Hepatocyte (in vitro differentiated cells): Measurements from ENCODE around the gene ZNF146. TPM values are rescaled to one million over a fixed set of nuclear protein-coding genes. Genes with fewer than 3 reads are reported as not detected.
"Not testable (repeated sequence)": the region's sequence is repeated elsewhere in the genome, so short reads cannot be mapped to it uniquely, and the experiment has no call there.

Source experiments
- DNase-seq: peaks from one replicate; pipeline ENCODE4 v3.0.0-alpha.2; 2016; ENCODE audit warnings: low spot score
- H2AFZ ChIP-seq: fragments of 200-600 bp; sonication (generic); 2 replicates; pipeline ENCODE4 v1.6.0; 2016; ENCODE audit warnings: antibody characterized with exemption, mild to moderate bottlenecking
- H3K27ac ChIP-seq: fragments of 200-600 bp; sonication (generic); 2 replicates; pipeline ENCODE4 v1.5.1; 2016; ENCODE audit warnings: mild to moderate bottlenecking
- H3K27me3 ChIP-seq: fragments of 200-600 bp; sonication (generic); 2 replicates; pipeline ENCODE4 v1.6.1; 2016
- H3K36me3 ChIP-seq: fragments of 200-600 bp; sonication (generic); replicated peaks from 2 replicates; pipeline ENCODE4 v1.5.1; 2016; ENCODE audit warnings: low read depth; ENCODE audit not compliant: insufficient read depth
- H3K4me1 ChIP-seq: fragments of 200-600 bp; sonication (generic); 2 replicates; pipeline ENCODE4 v1.5.1; 2016; ENCODE audit warnings: mild to moderate bottlenecking, moderate library complexity; ENCODE audit not compliant: insufficient read depth
- H3K4me2 ChIP-seq: fragments of 200-600 bp; sonication (generic); 2 replicates; pipeline ENCODE4 v1.6.0; 2016
- H3K4me3 ChIP-seq: fragments of 200-600 bp; sonication (generic); 2 replicates; pipeline ENCODE4 v1.5.1; 2016; ENCODE audit warnings: mild to moderate bottlenecking
- H3K79me2 ChIP-seq: fragments of 200-600 bp; sonication (generic); 2 replicates; pipeline ENCODE4 v1.6.0; 2017; ENCODE audit warnings: mild to moderate bottlenecking
- H3K9me2 ChIP-seq: fragments of 200-600 bp; sonication (generic); replicated peaks from 2 replicates; pipeline ENCODE4 v1.6.0; 2017; ENCODE audit warnings: mild to moderate bottlenecking; ENCODE audit not compliant: insufficient read depth
- H3K9me3 ChIP-seq: fragments of 200-600 bp; sonication (generic); 2 replicates; pipeline ENCODE4 v1.5.1; 2016; ENCODE audit warnings: low read depth, mild to moderate bottlenecking
- H4K20me1 ChIP-seq: fragments of 200-600 bp; sonication (generic); 2 replicates; pipeline ENCODE4 v1.6.0; 2016; ENCODE audit warnings: mild to moderate bottlenecking; ENCODE audit not compliant: insufficient read depth, poor library complexity, severe bottlenecking
- EZH2 ChIP-seq: fragments of 200-600 bp; sonication (generic); IDR thresholded peaks from 2 replicates; pipeline ENCODE4 v1.6.1; 2016; ENCODE audit warnings: antibody characterized with exemption, mild to moderate bottlenecking, borderline replicate concordance
- EZH2phosphoT487 ChIP-seq: fragments of 200-600 bp; sonication (generic); IDR thresholded peaks from one replicate; pipeline ENCODE4 v1.6.1; 2018; ENCODE audit warnings: antibody characterized with exemption, mild to moderate bottlenecking, low read depth, moderate library complexity; ENCODE audit not compliant: unreplicated experiment, severe bottlenecking
- WGBS: methylation state at CpG from one replicate; pipeline ENCODE4 v1.1.6; 2016; ENCODE audit warnings: low lambda C conversion rate; ENCODE audit errors: missing lambda C conversion rate; 5-methylcytosine and 5-hydroxymethylcytosine counted together
- polyA plus RNA-seq: library from polyadenylated mRNA; unstranded; fragments of >200 nt; fragmentation: Nextera tagmentation; extraction: Ambion mirVana; gene quantifications from 2 replicates; pipeline ENCODE4 v1.2.1, GENCODE V29; 2016
- total RNA-seq: library from RNA; depleted of rRNA; stranded (reverse); fragments of >200 nt; gene quantifications from 2 replicates; pipeline ENCODE4 v1.2.3, GENCODE V29; 2014
- TF ChIP-seq, protein P1 (sequence below): fragments of 200-600 bp; sonication (generic); IDR thresholded peaks from 2 replicates; pipeline ENCODE4 v1.5.1; 2016; ENCODE audit warnings: antibody characterized with exemption, mild to moderate bottlenecking; ENCODE audit not compliant: poor library complexity

Gene ZNF146
- total and polyA plus RNA-seq, 2 experiments from 2014 or later: 46.4 to 106 TPM

DNA sequence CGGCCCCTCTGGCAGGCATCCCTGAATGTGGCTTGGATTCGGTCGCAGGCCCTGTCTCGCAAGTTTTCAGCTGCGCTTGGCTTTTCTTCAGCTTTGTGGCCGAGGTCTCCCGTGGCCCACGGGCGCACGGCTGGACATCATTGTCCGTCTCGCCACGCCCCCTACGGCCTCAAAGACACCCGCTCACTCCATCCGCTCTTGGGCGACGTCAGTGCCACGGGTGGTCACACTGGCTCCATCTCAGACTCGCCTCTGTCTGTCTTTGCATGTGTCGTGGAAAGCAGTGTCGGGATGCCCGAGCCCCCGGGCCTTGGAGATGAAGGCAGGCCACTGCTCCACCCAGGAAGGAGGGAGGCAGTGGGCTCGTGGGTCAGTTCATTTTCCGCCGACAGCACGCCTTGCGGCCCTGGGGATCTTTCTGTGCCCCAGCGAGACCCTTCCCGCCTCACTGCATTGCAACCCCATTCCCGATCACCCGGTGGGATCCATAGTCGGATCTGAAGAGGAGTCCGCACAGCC lies 51.0 kb downstream of the ZNF146 start:
- Histone ChIP-seq H3K4me3 (no peak overlapping the region), H4K20me1 (no peaks in the 10 kb centered on the region), H3K36me3 (no peaks in the 10 kb centered on the region), H3K4me1 (no peaks in the 10 kb centered on the region), H3K9me3 (no peaks in the 10 kb centered on the region), H3K27me3 (no peaks in the 10 kb centered on the region), H3K4me2 (no peak overlapping the region), H2AFZ (no peak overlapping the region), H3K27ac (no peak overlapping the region), H3K9me2 (no peaks in the 10 kb centered on the region), H3K79me2 (no peaks in the 10 kb centered on the region)
- no peak for DNase-seq
- 93% methylated on average over 31 of the region's 35 CpGs for WGBS
- TF ChIP-seq, protein P1, sequence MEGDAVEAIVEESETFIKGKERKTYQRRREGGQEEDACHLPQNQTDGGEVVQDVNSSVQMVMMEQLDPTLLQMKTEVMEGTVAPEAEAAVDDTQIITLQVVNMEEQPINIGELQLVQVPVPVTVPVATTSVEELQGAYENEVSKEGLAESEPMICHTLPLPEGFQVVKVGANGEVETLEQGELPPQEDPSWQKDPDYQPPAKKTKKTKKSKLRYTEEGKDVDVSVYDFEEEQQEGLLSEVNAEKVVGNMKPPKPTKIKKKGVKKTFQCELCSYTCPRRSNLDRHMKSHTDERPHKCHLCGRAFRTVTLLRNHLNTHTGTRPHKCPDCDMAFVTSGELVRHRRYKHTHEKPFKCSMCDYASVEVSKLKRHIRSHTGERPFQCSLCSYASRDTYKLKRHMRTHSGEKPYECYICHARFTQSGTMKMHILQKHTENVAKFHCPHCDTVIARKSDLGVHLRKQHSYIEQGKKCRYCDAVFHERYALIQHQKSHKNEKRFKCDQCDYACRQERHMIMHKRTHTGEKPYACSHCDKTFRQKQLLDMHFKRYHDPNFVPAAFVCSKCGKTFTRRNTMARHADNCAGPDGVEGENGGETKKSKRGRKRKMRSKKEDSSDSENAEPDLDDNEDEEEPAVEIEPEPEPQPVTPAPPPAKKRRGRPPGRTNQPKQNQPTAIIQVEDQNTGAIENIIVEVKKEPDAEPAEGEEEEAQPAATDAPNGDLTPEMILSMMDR: no peak
- TF ChIP-seq EZH2phosphoT487: no peak
- TF ChIP-seq EZH2: no peak

GRCh38 chr19:36266375-36266961 lies 51.6 kb downstream of the ZNF146 start:
- Histone ChIP-seq H3K27me3 (no peaks in the 10 kb centered on the region), H3K36me3 (no peaks in the 10 kb centered on the region), H4K20me1 (no peaks in the 10 kb centered on the region), H3K9me3 (no peaks in the 10 kb centered on the region), H2AFZ (no peak overlapping the region), H3K9me2 (no peaks in the 10 kb centered on the region), H3K4me2 (no peak overlapping the region), H3K4me1 (no peaks in the 10 kb centered on the region), H3K4me3 (no peak overlapping the region), H3K27ac (no peak overlapping the region), H3K79me2 (no peaks in the 10 kb centered on the region)
- TF ChIP-seq EZH2 (no peak), EZH2phosphoT487 (no peak)
- TF ChIP-seq, protein P1: no peak
- no peak for DNase-seq
- WGBS: 95% methylated on average over 36 of the region's 50 CpGs

- H3K4me3 ChIP-seq: no peak overlapping the region
- H3K9me2 ChIP-seq: no peaks in the 10 kb centered on the region
- H4K20me1 ChIP-seq: no peaks in the 10 kb centered on the region
- WGBS: 93% methylated on average over 35 of the region's 36 CpGs
- no peak for DNase-seq
- H3K27ac ChIP-seq: no peak overlapping the region
- no peaks in the 10 kb centered on the region for H3K9me3 ChIP-seq
- H3K4me1 ChIP-seq: no peaks in the 10 kb centered on the region
- no peak overlapping the region for H2AFZ ChIP-seq
- no peak overlapping the region for H3K4me2 ChIP-seq
- no peaks in the 10 kb centered on the region for H3K27me3 ChIP-seq
- TF ChIP-seq EZH2phosphoT487 (no peak), EZH2 (no peak)
- TF ChIP-seq, protein P1: no peak
- H3K36me3 ChIP-seq: no peaks in the 10 kb centered on the region
- no peaks in the 10 kb centered on the region for H3K79me2 ChIP-seq
Observed at GRCh38 chr19:36267061-36267845, 52.3 kb downstream of the ZNF146 start.

DNA sequence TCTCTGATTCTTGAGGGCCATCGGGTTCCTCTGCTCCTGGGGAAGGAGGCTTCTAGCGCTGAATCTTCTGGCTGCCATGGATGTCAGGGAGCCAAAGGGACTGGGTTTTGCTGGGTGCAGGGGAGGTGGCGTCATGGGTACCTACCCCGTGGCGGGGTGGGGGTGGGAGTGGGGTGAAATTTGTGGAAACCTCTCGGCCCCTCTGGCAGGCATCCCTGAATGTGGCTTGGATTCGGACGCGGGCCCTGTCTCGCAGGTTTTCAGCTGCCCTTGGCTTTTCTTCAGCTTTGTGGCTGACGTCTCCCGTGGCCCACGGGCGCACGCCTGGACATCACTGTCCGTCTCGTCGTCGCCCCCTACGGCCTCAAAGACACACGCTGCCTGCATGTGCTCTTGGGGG lies 53.2 kb downstream of the ZNF146 start:
- not testable (repeated sequence) for H3K36me3 ChIP-seq, H3K4me3 ChIP-seq, H3K4me1 ChIP-seq, H4K20me1 ChIP-seq, H3K79me2 ChIP-seq, H2AFZ ChIP-seq, H3K4me2 ChIP-seq, H3K9me2 ChIP-seq, DNase-seq, H3K27me3 ChIP-seq, H3K27ac ChIP-seq, H3K9me3 ChIP-seq
- WGBS: 96% methylated on average over 14 of the region's 21 CpGs

- 98% methylated on average over 23 of the region's 30 CpGs for WGBS
- H3K27ac ChIP-seq, H3K4me1 ChIP-seq, H3K9me2 ChIP-seq, DNase-seq, H3K79me2 ChIP-seq, H4K20me1 ChIP-seq, H3K9me3 ChIP-seq, H3K4me2 ChIP-seq, H3K36me3 ChIP-seq, H2AFZ ChIP-seq, H3K27me3 ChIP-seq, H3K4me3 ChIP-seq: not testable (repeated sequence)
Observed at GRCh38 chr19:36268591-36268990, 53.7 kb downstream of the ZNF146 start.

DNA sequence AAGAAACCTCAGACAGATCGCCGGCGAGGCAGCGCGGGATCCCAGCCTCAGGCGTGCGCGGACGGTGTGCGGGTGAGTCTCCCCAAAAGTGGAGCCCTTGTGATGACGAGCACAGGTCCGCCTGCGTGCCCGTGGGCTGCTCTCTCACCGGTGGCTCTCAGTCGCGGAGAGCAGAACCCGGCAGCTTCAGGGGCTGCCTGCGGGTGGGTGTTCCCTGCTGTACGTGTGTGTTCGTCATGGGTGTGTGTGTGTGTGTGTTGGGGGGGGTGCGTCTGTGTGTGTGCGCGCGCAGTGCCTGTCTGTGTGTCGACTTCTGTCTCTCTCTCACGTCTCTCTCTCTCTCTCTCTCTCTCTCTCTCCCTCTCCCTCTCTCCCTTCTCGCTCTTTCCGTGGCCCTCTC lies 54.4 kb downstream of the ZNF146 start:
- H3K9me3 ChIP-seq, H3K27me3 ChIP-seq, H2AFZ ChIP-seq, H3K9me2 ChIP-seq, H3K27ac ChIP-seq, H3K4me2 ChIP-seq, H3K36me3 ChIP-seq, H3K4me3 ChIP-seq, H3K4me1 ChIP-seq, H3K79me2 ChIP-seq, DNase-seq, H4K20me1 ChIP-seq: not testable (repeated sequence)
- 100% methylated on average over 8 of the region's 29 CpGs for WGBS
